Airway epithelial cell (primary cell): Measurements from ENCODE around the gene HTD2. TPM values are rescaled to one million over a fixed set of nuclear protein-coding genes. Genes with fewer than 3 reads are reported as not detected.

Experiments used
- total RNA-seq: library from RNA; depleted of rRNA; stranded (reverse); fragments of >200 nt; gene quantifications from 2 replicates; pipeline ENCODE4 v1.2.3, GENCODE V29; 2015

HTD2 gene
- total RNA-seq: 4.2 and 7.9 TPM in 2 replicates

GRCh38 chr3:58305882-58306711 is at the start of gene HTD2, which contains the start of gene RPP14:
Gene HTD2 (plus strand): TSS chr3:58306520. CDS start chr3:58317614, 11,094 bp downstream.
Gene RPP14 (plus strand): TSS chr3:58306245. CDS start chr3:58310330, 4,085 bp downstream.

GRCh38 chr3:58332575-58333188 is 26.4 kb downstream of the HTD2 start, which contains the start of gene PXK:
Gene PXK (plus strand): TSS chr3:58332892. CDS start chr3:58332989, 97 bp downstream.

Other genes starting within 250 kb of the HTD2 start
- 0.21 TPM in 1 of 2 replicates, not detected in the other for gene DNASE1L3, start 95.5 kb upstream of the HTD2 start, total RNA-seq
- gene ABHD6, start 68.7 kb upstream of the HTD2 start, total RNA-seq: 7.2 and 9.9 TPM in 2 replicates
- 11.0 and 14.0 TPM in 2 replicates for gene RPP14, start 275 bp upstream of the HTD2 start, total RNA-seq
- gene PXK, start 26.4 kb downstream of the HTD2 start, total RNA-seq: 10.3 and 12.9 TPM in 2 replicates
- 72.5 and 80.4 TPM in 2 replicates for gene PDHB, start 127.3 kb downstream of the HTD2 start, total RNA-seq
- gene KCTD6, start 185.6 kb downstream of the HTD2 start, total RNA-seq: 6.2 and 8.2 TPM in 2 replicates
- 0.28 and 0.85 TPM in 2 replicates for gene ACOX2, start 230.7 kb downstream of the HTD2 start, total RNA-seq